ENCODE results near the gene LYPD6B. TPM values are rescaled to one million over a fixed set of nuclear protein-coding genes. Genes with fewer than 3 reads are reported as not detected.

Gene LYPD6B
- total RNA-seq, 2 donors from 2014 or later: 12.6 to 14.5 TPM

- H3K9ac ChIP-seq (ENCODE audit: extremely low read depth, low read length, poor library complexity, severe bottlenecking): no peak overlapping the region
- Mint-ChIP-seq H3K27me3 (ENCODE audit: insufficient read depth) (peaks cover 35% of the 10 kb centered on the region), H3K4me1 (peaks cover 1% of the 10 kb centered on the region), H3K27ac (no peak overlapping the region), H3K4me3 (no peak overlapping the region), H3K36me3 (ENCODE audit: low read depth) (no peaks in the 10 kb centered on the region), H3K9me3 (peaks cover 20% of the 10 kb centered on the region)
- DNase-seq: no peak
- H3K27ac ChIP-seq (ENCODE audit: low read depth, low read length): no peak overlapping the region
- no peaks in the 10 kb centered on the region for H3K4me1 ChIP-seq (ENCODE audit: control insufficient read depth, insufficient read depth, low read length)
- peaks cover 10% of the 10 kb centered on the region for H3K9me3 ChIP-seq (ENCODE audit: control insufficient read depth, low read length)
- no peaks in the 10 kb centered on the region for H3K36me3 ChIP-seq (ENCODE audit: control insufficient read depth, insufficient read depth, low read length)
- peaks cover 33% of the 10 kb centered on the region for H3K27me3 ChIP-seq (ENCODE audit: control insufficient read depth, insufficient read depth, low read length, poor library complexity, severe bottlenecking)
- no peak overlapping the region for H3K4me3 ChIP-seq (ENCODE audit: low read length)
- TF ChIP-seq CTCF (conservative IDR thresholded peaks at IDR 0.05): no peak
- WGBS, 2 experiments (ENCODE audit: insufficient coverage in 1 of 2, insufficient read length in 1 of 2): no CpG with 5 or more reads among the region's 1 CpG
Observed at GRCh38 chr2:149044500-149044899, 6.0 kb downstream of the LYPD6B start.

- DNase-seq: no peak
- Histone ChIP-seq H3K27me3 (ENCODE audit: control insufficient read depth, insufficient read depth, low read length, poor library complexity, severe bottlenecking) (peaks cover 22% of the 10 kb centered on the region), H3K36me3 (ENCODE audit: control insufficient read depth, insufficient read depth, low read length) (no peaks in the 10 kb centered on the region), H3K9me3 (ENCODE audit: control insufficient read depth, low read length) (peaks cover 10% of the 10 kb centered on the region), H3K9ac (ENCODE audit: extremely low read depth, low read length, poor library complexity, severe bottlenecking) (no peak overlapping the region), H3K27ac (ENCODE audit: low read depth, low read length) (no peak overlapping the region), H3K4me3 (ENCODE audit: low read length) (no peak overlapping the region), H3K4me1 (ENCODE audit: control insufficient read depth, insufficient read depth, low read length) (no peaks in the 10 kb centered on the region)
- H3K36me3 Mint-ChIP-seq (ENCODE audit: low read depth): no peaks in the 10 kb centered on the region
- H3K4me1 Mint-ChIP-seq: no peaks in the 10 kb centered on the region
- H3K27ac Mint-ChIP-seq: no peak overlapping the region
- 80 to 98% methylated on average over 1 to 2 of the region's 2 CpGs for WGBS, 2 experiments (ENCODE audit: insufficient coverage in 1 of 2, insufficient read length in 1 of 2)
- H3K27me3 Mint-ChIP-seq (ENCODE audit: insufficient read depth): peaks cover 11% of the 10 kb centered on the region
- peaks cover 18% of the 10 kb centered on the region for H3K9me3 Mint-ChIP-seq
- no peak for TF ChIP-seq CTCF (conservative IDR thresholded peaks at IDR 0.05)
- no peak overlapping the region for H3K4me3 Mint-ChIP-seq
Observed at GRCh38 chr2:149047118-149047517, 8.6 kb downstream of the LYPD6B start.

GRCh38 chr2:149049142-149049541, 10.6 kb downstream of the LYPD6B start:
- H3K36me3 Mint-ChIP-seq (ENCODE audit: low read depth): no peaks in the 10 kb centered on the region
- no peak for TF ChIP-seq CTCF (conservative IDR thresholded peaks at IDR 0.05)
- H3K4me1 ChIP-seq (ENCODE audit: control insufficient read depth, insufficient read depth, low read length): no peaks in the 10 kb centered on the region
- H3K27me3 ChIP-seq (ENCODE audit: control insufficient read depth, insufficient read depth, low read length, poor library complexity, severe bottlenecking): peaks cover 6% of the 10 kb centered on the region
- no peak overlapping the region for H3K27ac Mint-ChIP-seq
- no peak overlapping the region for H3K27ac ChIP-seq (ENCODE audit: low read depth, low read length)
- WGBS, 2 experiments (ENCODE audit: insufficient coverage in 1 of 2, insufficient read length in 1 of 2): 84 to 94% methylated on average over 2 of the region's 2 CpGs
- no peaks in the 10 kb centered on the region for H3K36me3 ChIP-seq (ENCODE audit: control insufficient read depth, insufficient read depth, low read length)
- peaks cover 18% of the 10 kb centered on the region for H3K9me3 Mint-ChIP-seq
- no peak overlapping the region for H3K4me3 Mint-ChIP-seq
- H3K4me3 ChIP-seq (ENCODE audit: low read length): no peak overlapping the region
- H3K4me1 Mint-ChIP-seq: no peaks in the 10 kb centered on the region
- H3K27me3 Mint-ChIP-seq (ENCODE audit: insufficient read depth): no peaks in the 10 kb centered on the region
- no peak overlapping the region for H3K9ac ChIP-seq (ENCODE audit: extremely low read depth, low read length, poor library complexity, severe bottlenecking)
- DNase-seq: no peak
- peaks cover 10% of the 10 kb centered on the region for H3K9me3 ChIP-seq (ENCODE audit: control insufficient read depth, low read length)
